KMS-11 (cell line): ENCODE measurements around the gene OSM.

Experiments
- H2AFZ ChIP-seq: fragments of 200-600 bp; sonication (generic); 2 replicates; pipeline ENCODE4 v1.6.1; 2016; ENCODE audit warnings: antibody characterized with exemption, mixed run types, low read depth
- H3K27ac ChIP-seq: fragments of 200-600 bp; sonication (generic); 2 replicates; pipeline ENCODE4 v1.6.1; 2016; ENCODE audit warnings: mild to moderate bottlenecking, mixed run types
- H3K27me3 ChIP-seq: fragments of 200-600 bp; sonication (generic); 2 replicates; pipeline ENCODE4 v1.6.1; 2017; ENCODE audit warnings: mild to moderate bottlenecking, low read depth, mixed run types, moderate library complexity; ENCODE audit not compliant: insufficient read depth
- H3K36me3 ChIP-seq: fragments of 200-600 bp; sonication (generic); 2 replicates; pipeline ENCODE4 v1.6.1; 2017; ENCODE audit warnings: mild to moderate bottlenecking, mixed run types; ENCODE audit not compliant: insufficient read depth
- H3K4me1 ChIP-seq: fragments of 200-600 bp; sonication (generic); 2 replicates; pipeline ENCODE4 v1.6.1; 2016; ENCODE audit warnings: mild to moderate bottlenecking, low read depth, mixed run types; ENCODE audit not compliant: poor library complexity, severe bottlenecking
- H3K4me2 ChIP-seq: fragments of 200-600 bp; sonication (generic); 2 replicates; pipeline ENCODE4 v1.7.0; 2016; ENCODE audit warnings: mild to moderate bottlenecking, mixed run types
- H3K4me3 ChIP-seq: fragments of 200-600 bp; sonication (generic); IDR thresholded peaks from 2 replicates; pipeline ENCODE4 v1.6.1; 2017; ENCODE audit warnings: low read depth, low read length, mixed read lengths; ENCODE audit not compliant: insufficient read depth
- H3K79me2 ChIP-seq: fragments of 200-600 bp; sonication (generic); 2 replicates; pipeline ENCODE4 v1.6.1; 2016; ENCODE audit warnings: low read depth, mixed run types; ENCODE audit not compliant: insufficient read depth
- H3K9ac ChIP-seq: fragments of 200-600 bp; sonication (generic); 2 replicates; pipeline ENCODE4 v1.6.1; 2016; ENCODE audit warnings: mild to moderate bottlenecking, mixed run types
- H4K20me1 ChIP-seq: fragments of 200-600 bp; sonication (generic); 2 replicates; pipeline ENCODE4 v1.6.1; 2016; ENCODE audit warnings: mild to moderate bottlenecking, mixed run types; ENCODE audit not compliant: insufficient read depth
- CTCF ChIP-seq: fragments of 200-600 bp; sonication (generic); conservative IDR thresholded peaks from 2 replicates; pipeline ENCODE4 v1.6.1; 2017; ENCODE audit warnings: low read depth, mild to moderate bottlenecking, antibody characterized with exemption, low read length, moderate library complexity, mixed read lengths

The OSM gene

GRCh38 chr22:30265823-30266444 lies 717 bp downstream of the OSM start:
- Histone ChIP-seq H2AFZ (peak overlapping the region; percentile 50; the same call in 1 of the 2 replicates), H3K9ac (peak overlapping the region; percentile 100), H3K36me3 (no peaks in the 10 kb centered on the region), H3K4me3 (no peak overlapping the region), H3K79me2 (peaks cover 7% of the 10 kb centered on the region; the same call in 1 of the 2 replicates), H3K27me3 (no peaks in the 10 kb centered on the region), H3K27ac (peak overlapping the region; percentile 99), H3K4me1 (peaks cover 29% of the 10 kb centered on the region), H4K20me1 (no peaks in the 10 kb centered on the region), H3K4me2 (peak overlapping the region; percentile 92)
- TF ChIP-seq CTCF = no peak

GRCh38 chr22:30265131-30265720 lies 1.4 kb downstream of the OSM start:
- peak overlapping the region; percentile 99 for H3K27ac ChIP-seq
- no peaks in the 10 kb centered on the region for H3K27me3 ChIP-seq
- H2AFZ ChIP-seq = peak overlapping the region; percentile 50; the same call in 1 of the 2 replicates
- peaks cover 7% of the 10 kb centered on the region; the same call in 1 of the 2 replicates for H3K79me2 ChIP-seq
- no peaks in the 10 kb centered on the region for H3K36me3 ChIP-seq
- H4K20me1 ChIP-seq = no peaks in the 10 kb centered on the region
- peaks cover 29% of the 10 kb centered on the region for H3K4me1 ChIP-seq
- no peak for TF ChIP-seq CTCF
- H3K4me3 ChIP-seq = no peak overlapping the region
- H3K4me2 ChIP-seq = peak overlapping the region; percentile 92
- peak overlapping the region; percentile 100 for H3K9ac ChIP-seq

GRCh38 chr22:30263883-30264282 lies 2.8 kb downstream of the OSM start:
- Histone ChIP-seq H3K79me2 (peaks cover 7% of the 10 kb centered on the region; the same call in 1 of the 2 replicates), H3K4me3 (no peak overlapping the region), H3K27ac (no peak overlapping the region), H2AFZ (no peak overlapping the region), H3K4me1 (peaks cover 29% of the 10 kb centered on the region), H3K4me2 (no peak overlapping the region), H3K36me3 (no peaks in the 10 kb centered on the region), H3K27me3 (no peaks in the 10 kb centered on the region), H3K9ac (no peak overlapping the region; the same call in 1 of the 2 replicates), H4K20me1 (no peaks in the 10 kb centered on the region)
- TF ChIP-seq CTCF = no peak

GRCh38 chr22:30262917-30263741 lies 3.5 kb downstream of the OSM start:
- H2AFZ ChIP-seq = peak overlapping the region; percentile 53
- no peaks in the 10 kb centered on the region for H3K27me3 ChIP-seq
- no peak overlapping the region for H3K4me3 ChIP-seq
- H3K36me3 ChIP-seq = no peaks in the 10 kb centered on the region
- TF ChIP-seq CTCF = peak; percentile 99
- H3K4me2 ChIP-seq = peak overlapping the region; percentile 65
- peaks cover 29% of the 10 kb centered on the region for H3K4me1 ChIP-seq
- H3K79me2 ChIP-seq = peaks cover 7% of the 10 kb centered on the region; the same call in 1 of the 2 replicates
- H3K27ac ChIP-seq = no peak overlapping the region
- peak overlapping the region; percentile 11; the same call in 1 of the 2 replicates for H3K9ac ChIP-seq
- no peaks in the 10 kb centered on the region for H4K20me1 ChIP-seq
